CD14-positive monocyte (primary cell): Measurements from ENCODE around the gene ATP5F1B. TPM values are rescaled to one million over a fixed set of nuclear protein-coding genes. Genes with fewer than 3 reads are reported as not detected.
"Not testable (repeated sequence)": the region's sequence is repeated elsewhere in the genome, so short reads cannot be mapped to it uniquely, and the experiment has no call there.

Source experiments
- DNase-seq, 3 donors: peaks; one replicate each; pipeline ENCODE4 v3.0.0-alpha.2; 2011 to 2022
- H2AFZ ChIP-seq: 2 replicates; pipeline ENCODE4 v1.6.0; 2012; ENCODE audit warnings: mild to moderate bottlenecking, low read depth, low read length, inconsistent platforms; ENCODE audit not compliant: insufficient read depth, poor library complexity, severe bottlenecking
- H3K27ac ChIP-seq, 2 donors: 1 replicate in 1 of 2; 2 replicates in 1 of 2; pipeline ENCODE4 v1.5.1; 2012 to 2013; ENCODE audit warnings: low read length in 2 of 2, control low read depth in 1 of 2, inconsistent platforms in 1 of 2, low read depth in 1 of 2, mild to moderate bottlenecking in 1 of 2
- H3K27me3 ChIP-seq, 2 donors: one replicate each; pipeline versions ENCODE4 v1.6.0 to v1.6.1; 2011 to 2013; ENCODE audit warnings: low read length in 2 of 2; ENCODE audit not compliant: control insufficient read depth in 2 of 2, insufficient read depth in 2 of 2
- H3K36me3 ChIP-seq, 2 donors: replicated peaks in 1 of 2; 1 replicate in 1 of 2; 2 replicates in 1 of 2; pipeline versions ENCODE4 v1.5.1 to v1.6.1; 2012 to 2013; ENCODE audit warnings: low read length in 2 of 2, control low read depth in 1 of 2, inconsistent platforms in 1 of 2, mild to moderate bottlenecking in 1 of 2; ENCODE audit not compliant: insufficient read depth in 2 of 2, control insufficient read depth in 1 of 2
- H3K4me1 ChIP-seq, 2 donors: 1 replicate in 1 of 2; 2 replicates in 1 of 2; pipeline versions ENCODE4 v1.5.1 to v1.6.1; 2012 to 2013; ENCODE audit warnings: low read length in 2 of 2, control low read depth in 1 of 2, inconsistent platforms in 1 of 2, mild to moderate bottlenecking in 1 of 2, moderate library complexity in 1 of 2; ENCODE audit not compliant: insufficient read depth in 2 of 2, control insufficient read depth in 1 of 2
- H3K4me2 ChIP-seq: replicated peaks from 2 replicates; pipeline ENCODE3; 2012; ENCODE audit warnings: low read length, moderate library complexity, mild to moderate bottlenecking; ENCODE audit not compliant: poor library complexity, severe bottlenecking; ENCODE audit errors: extremely low read depth
- H3K4me3 ChIP-seq, 3 experiments: fragments of 200-600 bp in 1 of 3; sonication (generic) in 1 of 3; replicated peaks in 1 of 3; 1 replicate in 2 of 3; 2 replicates in 1 of 3; pipeline ENCODE4 v1.5.1; 2011 to 2013; ENCODE audit warnings: low read length in 3 of 3, mild to moderate bottlenecking in 3 of 3, control low read depth in 2 of 3, low read depth in 2 of 3, inconsistent platforms in 1 of 3, moderate library complexity in 1 of 3
- H3K79me2 ChIP-seq: 2 replicates; pipeline ENCODE4 v1.6.0; 2012; ENCODE audit warnings: mild to moderate bottlenecking, control low read depth, inconsistent platforms, low read length, moderate library complexity; ENCODE audit not compliant: insufficient read depth
- H3K9ac ChIP-seq: 2 replicates; pipeline ENCODE4 v1.6.0; 2017; ENCODE audit warnings: low read length, mild to moderate bottlenecking; ENCODE audit not compliant: insufficient read depth, poor library complexity, severe bottlenecking
- H3K9me3 ChIP-seq, 2 donors: replicated peaks in 1 of 2; 1 replicate in 1 of 2; 2 replicates in 1 of 2; pipeline versions ENCODE4 v1.5.1 to v1.6.1; 2012 to 2013; ENCODE audit warnings: low read length in 2 of 2, control low read depth in 1 of 2; ENCODE audit not compliant: control insufficient read depth in 1 of 2, insufficient read depth in 1 of 2
- H4K20me1 ChIP-seq: 2 replicates; pipeline ENCODE4 v1.6.0; 2012; ENCODE audit warnings: mild to moderate bottlenecking, low read length, control low read depth, moderate library complexity; ENCODE audit not compliant: insufficient read depth
- H3K27ac Mint-ChIP-seq, 7 donors: one replicate each; pipeline ENCODE4 v1.8.0; 2020; ENCODE audit warnings: mild to moderate bottlenecking in 7 of 7, mixed read lengths in 7 of 7, moderate library complexity in 6 of 7, inconsistent platforms in 2 of 7
- H3K27me3 Mint-ChIP-seq, 3 donors: one replicate each; pipeline ENCODE4 v1.8.0; 2021 to 2022; ENCODE audit warnings: low read depth in 3 of 3, mild to moderate bottlenecking in 3 of 3, mixed read lengths in 3 of 3, moderate library complexity in 3 of 3, inconsistent platforms in 1 of 3
- H3K36me3 Mint-ChIP-seq, 2 donors: one replicate each; pipeline ENCODE4 v1.8.0; 2020; ENCODE audit warnings: mixed read lengths in 2 of 2, inconsistent platforms in 1 of 2, mild to moderate bottlenecking in 1 of 2
- H3K4me1 Mint-ChIP-seq: one replicate; pipeline ENCODE4 v1.8.0; 2020; ENCODE audit warnings: mild to moderate bottlenecking, mixed read lengths
- H3K4me3 Mint-ChIP-seq, 2 donors: one replicate each; pipeline ENCODE4 v1.8.0; 2020; ENCODE audit warnings: mild to moderate bottlenecking in 2 of 2, mixed read lengths in 2 of 2, moderate library complexity in 1 of 2
- H3K9me3 Mint-ChIP-seq, 7 donors: one replicate each; pipeline ENCODE4 v1.8.0; 2020 to 2022; ENCODE audit warnings: mixed read lengths in 7 of 7, mild to moderate bottlenecking in 6 of 7, moderate library complexity in 6 of 7, inconsistent platforms in 2 of 7
- CTCF ChIP-seq: fragments of 200-600 bp; IDR thresholded peaks from one replicate; pipeline ENCODE4 v1.8.0; 2022; ENCODE audit warnings: antibody characterized with exemption, mild to moderate bottlenecking
- WGBS: methylation state at CpG from one replicate; pipeline ENCODE4 v1.1.5; 2013; ENCODE audit warnings: missing lambda C conversion rate; ENCODE audit not compliant: insufficient coverage; 5-methylcytosine and 5-hydroxymethylcytosine counted together
- intact Hi-C, 2 donors: fragments of 100-400 bp; cut with micrococcal nuclease; formaldehyde crosslinking; loops; one replicate each; pipeline versions ENCODE4 v1.15.0 to v1.15.1; 2023
- polyA plus RNA-seq, 3 donors: library from polyadenylated mRNA; depleted of rRNA in 1 of 3; unstranded in 2 of 3; stranded (reverse) in 1 of 3; fragments of 300-500 nt in 2 of 3; fragments of >200 nt in 1 of 3; fragmentation: Illumina TruSeq in 2 of 3; gene quantifications; 1 replicate in 2 of 3; 2 replicates in 1 of 3; pipeline ENCODE4 v1.2.3, GENCODE V29; 2012 to 2021

The ATP5F1B gene
- polyA plus RNA-seq, 3 donors, result 554 to 1,093 (median 1,038) TPM

- Histone ChIP-seq H3K4me2 (no peak overlapping the region), H3K4me3 (no peak overlapping the region), H4K20me1 (peaks cover 12% of the 10 kb centered on the region), H3K79me2 (no peaks in the 10 kb centered on the region), H3K4me1 (no peaks in the 10 kb centered on the region), H3K9ac (no peak overlapping the region), H3K27ac (no peak overlapping the region), H3K36me3 (peaks cover 3 to 16% of the 10 kb centered on the region in 2 donors), H3K9me3 (peaks cover 13 to 24% of the 10 kb centered on the region in 2 donors), H2AFZ (no peak overlapping the region), H3K27me3 (no peaks in the 10 kb centered on the region)
- intact Hi-C loops, result no loop called here
- no peak for TF ChIP-seq CTCF
- H3K36me3 Mint-ChIP-seq, result peaks cover 13 to 22% of the 10 kb centered on the region in 2 donors
- peak; percentile 26 to 52 (median 48) for DNase-seq
- 71% methylated on average over 1 of the region's 1 CpG for WGBS
- peaks cover 8 to 31% (median 23%) of the 10 kb centered on the region in 7 donors for H3K9me3 Mint-ChIP-seq
- H3K27ac Mint-ChIP-seq, result no peak overlapping the region
- no peak overlapping the region for H3K4me3 Mint-ChIP-seq
- H3K4me1 Mint-ChIP-seq, result no peaks in the 10 kb centered on the region
- H3K27me3 Mint-ChIP-seq, result peaks cover 0 to 4% (median 0%) of the 10 kb centered on the region in 3 donors
These were observed 13.1 kb upstream of the ATP5F1B start for GRCh38 chr12:56658921-56659320.

DNA sequence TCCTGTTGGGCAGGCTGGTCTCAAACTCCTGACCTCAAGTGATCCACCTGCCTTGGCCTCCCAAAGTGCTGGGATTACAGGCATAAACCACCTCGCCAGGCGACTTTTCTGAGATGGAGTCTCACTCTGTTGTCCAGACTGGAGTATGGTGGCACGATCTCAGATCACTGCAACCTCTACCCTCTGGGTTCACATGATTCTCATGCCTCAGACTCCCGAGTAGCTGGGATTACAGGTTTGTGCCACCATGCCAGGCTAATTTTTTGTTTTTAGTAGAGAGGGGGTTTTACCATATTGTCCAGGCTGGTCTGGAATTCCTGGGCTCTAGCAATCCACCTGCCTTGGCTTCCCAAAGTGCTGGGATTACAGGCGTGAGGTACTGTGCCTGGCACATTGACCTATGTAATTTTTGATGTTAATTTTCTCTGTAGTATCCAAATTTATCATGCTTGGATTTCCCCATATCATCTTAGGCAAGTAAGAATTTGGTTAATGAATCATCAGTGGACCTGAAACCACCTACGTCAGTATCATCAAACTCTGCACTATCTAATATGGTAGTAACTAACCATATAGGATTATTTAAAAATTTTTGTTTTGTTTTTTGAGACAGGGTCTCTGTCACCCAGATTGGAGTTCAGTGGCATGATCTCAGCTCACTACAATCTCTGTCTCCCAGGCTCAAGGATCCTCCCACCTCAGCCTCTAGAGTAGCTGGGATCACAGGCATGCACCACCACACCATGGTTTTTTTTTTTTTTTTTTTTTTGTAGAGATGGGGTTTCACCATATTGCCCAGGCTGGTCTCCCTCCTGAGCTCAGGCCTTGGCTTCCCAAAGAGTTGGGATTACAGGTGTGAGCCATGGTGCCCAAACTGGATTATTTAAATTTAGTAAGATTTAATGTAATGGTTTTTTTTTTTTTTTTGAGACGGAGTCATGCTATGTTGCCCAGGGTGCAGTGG is 11.9 kb upstream of the ATP5F1B start:
- Histone ChIP-seq H2AFZ (no peak overlapping the region), H4K20me1 (peaks cover 4% of the 10 kb centered on the region), H3K9me3 (peaks cover 26 to 35% of the 10 kb centered on the region in 2 donors), H3K4me2 (no peak overlapping the region), H3K9ac (no peak overlapping the region), H3K27me3 (no peaks in the 10 kb centered on the region), H3K27ac (no peak overlapping the region), H3K4me3 (no peak overlapping the region), H3K79me2 (no peaks in the 10 kb centered on the region), H3K36me3 (peaks cover 0 to 4% of the 10 kb centered on the region in 2 donors), H3K4me1 (no peaks in the 10 kb centered on the region)
- Mint-ChIP-seq H3K36me3 (peaks cover 4 to 18% of the 10 kb centered on the region in 2 donors), H3K9me3 (peaks cover 15 to 42% (median 35%) of the 10 kb centered on the region in 7 donors), H3K27ac (no peak overlapping the region), H3K27me3 (peaks cover 0 to 4% (median 0%) of the 10 kb centered on the region in 3 donors), H3K4me3 (no peak overlapping the region), H3K4me1 (no peaks in the 10 kb centered on the region)
- intact Hi-C loops, result no loop called here
- 85% methylated on average over 2 of the region's 7 CpGs for WGBS
- TF ChIP-seq CTCF, result no peak
- DNase-seq, result peak in 1 of 3 donors; percentile 40

- H3K27me3 ChIP-seq, H3K4me1 ChIP-seq, H4K20me1 ChIP-seq, H3K4me2 ChIP-seq, H3K9ac ChIP-seq, H3K27ac ChIP-seq, H3K27me3 Mint-ChIP-seq, H3K4me3 Mint-ChIP-seq, DNase-seq, H3K36me3 ChIP-seq, H3K79me2 ChIP-seq, H3K4me3 ChIP-seq, H3K4me1 Mint-ChIP-seq, H2AFZ ChIP-seq, H3K27ac Mint-ChIP-seq, intact Hi-C loops: not testable (repeated sequence)
- H3K9me3 ChIP-seq, result peaks cover 26 to 41% of the 10 kb centered on the region in 2 donors
- H3K9me3 Mint-ChIP-seq, result peaks cover 23 to 54% (median 42%) of the 10 kb centered on the region in 7 donors
- WGBS, result 93% methylated on average over 4 of the region's 5 CpGs
- peaks cover 4 to 19% of the 10 kb centered on the region in 2 donors for H3K36me3 Mint-ChIP-seq
These were observed 8.0 kb upstream of the ATP5F1B start for GRCh38 chr12:56653781-56654180.
